C4-2B (cell line): ENCODE measurements around the gene FBLN5.

ENCODE experiments used
- CTCF ChIP-seq: fragments of 450-650 bp; conservative IDR thresholded peaks from 2 replicates; pipeline ENCODE4 v1.5.1; 2017; ENCODE audit warnings: mild to moderate bottlenecking
- ZFX ChIP-seq: fragments of 450-650 bp; IDR thresholded peaks from 2 replicates; pipeline ENCODE4 v1.6.1; 2017

- TF ChIP-seq CTCF (no peak), ZFX (no peak)
Observed at GRCh38 chr14:91885113-91885712, 62.3 kb downstream of the FBLN5 start.
